ENCODE data around the gene SNAPC2. TPM values are rescaled to one million over a fixed set of nuclear protein-coding genes. Genes with fewer than 3 reads are reported as not detected.

The SNAPC2 gene
- total RNA-seq, 4 donors from 2014 or later, result 7.4 to 12.9 (median 9.4) TPM

GRCh38 chr19:7965259-7965841, 45.2 kb downstream of the SNAPC2 start:
- no peak for DNase-seq
- Histone ChIP-seq H3K4me3 (no peak overlapping the region), H3K4me1 (no peaks in the 10 kb centered on the region), H3K27me3 (no peaks in the 10 kb centered on the region), H3K36me3 (peaks cover 0 to 91% (median 0%) of the 10 kb centered on the region in 3 donors), H3K9me3 (no peaks in the 10 kb centered on the region), H3K27ac (no peak overlapping the region)
- TF ChIP-seq POLR2A (IDR thresholded peaks at IDR 0.05), result no peak
- TF ChIP-seq CTCF (IDR thresholded peaks at IDR 0.05), result no peak

DNA sequence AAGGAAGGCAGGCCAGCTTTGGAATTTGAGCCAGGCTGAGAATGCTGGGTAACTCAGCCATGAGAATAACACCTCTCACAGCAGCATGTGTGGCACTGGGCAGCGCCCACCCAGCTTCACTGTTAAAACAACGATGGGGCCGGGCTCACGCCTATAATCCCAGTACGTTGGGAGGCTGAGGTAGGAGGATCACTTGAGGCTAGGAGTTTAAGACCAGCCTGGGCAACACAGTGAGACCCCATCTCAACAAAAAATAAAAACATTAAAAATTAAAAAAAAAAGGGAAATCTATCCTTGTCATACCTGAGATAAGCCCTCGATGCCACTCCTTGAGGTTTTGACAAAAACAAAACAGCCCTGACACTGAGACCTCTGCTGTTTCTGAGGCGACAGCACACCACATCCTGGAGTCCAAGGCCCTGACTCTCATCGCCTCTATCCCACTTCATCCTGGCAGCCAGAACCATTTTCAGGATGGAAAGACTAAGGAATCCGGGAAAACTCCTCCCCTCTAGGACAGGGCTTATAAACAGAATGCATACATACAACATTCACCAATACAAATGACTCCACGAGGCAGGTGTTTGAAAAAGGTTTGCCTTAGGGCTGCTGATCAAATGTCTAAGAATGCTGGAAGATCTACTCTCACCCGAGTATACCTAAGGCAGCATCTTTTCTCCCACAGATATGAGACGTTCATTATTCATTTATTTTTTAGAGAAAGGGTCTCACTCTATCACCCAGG, 46.0 kb downstream of the SNAPC2 start:
- H3K4me3 ChIP-seq, result no peak overlapping the region
- TF ChIP-seq CTCF (IDR thresholded peaks at IDR 0.05) (no peak), POLR2A (IDR thresholded peaks at IDR 0.05) (no peak)
- H3K27ac ChIP-seq, result no peak overlapping the region
- H3K27me3 ChIP-seq, result no peaks in the 10 kb centered on the region
- DNase-seq, result no peak
- peaks cover 0 to 91% (median 0%) of the 10 kb centered on the region in 3 donors for H3K36me3 ChIP-seq
- no peaks in the 10 kb centered on the region for H3K4me1 ChIP-seq
- no peaks in the 10 kb centered on the region for H3K9me3 ChIP-seq

- Histone ChIP-seq H3K27ac (no peak overlapping the region), H3K36me3 (peaks cover 0 to 88% (median 0%) of the 10 kb centered on the region in 3 donors), H3K4me3 (no peak overlapping the region), H3K9me3 (no peaks in the 10 kb centered on the region), H3K27me3 (no peaks in the 10 kb centered on the region), H3K4me1 (no peaks in the 10 kb centered on the region)
- DNase-seq, result no peak
- no peak for TF ChIP-seq POLR2A (IDR thresholded peaks at IDR 0.05)
- no peak for TF ChIP-seq CTCF (IDR thresholded peaks at IDR 0.05)
Observed at GRCh38 chr19:7968008-7968795, 48.1 kb downstream of the SNAPC2 start.

DNA sequence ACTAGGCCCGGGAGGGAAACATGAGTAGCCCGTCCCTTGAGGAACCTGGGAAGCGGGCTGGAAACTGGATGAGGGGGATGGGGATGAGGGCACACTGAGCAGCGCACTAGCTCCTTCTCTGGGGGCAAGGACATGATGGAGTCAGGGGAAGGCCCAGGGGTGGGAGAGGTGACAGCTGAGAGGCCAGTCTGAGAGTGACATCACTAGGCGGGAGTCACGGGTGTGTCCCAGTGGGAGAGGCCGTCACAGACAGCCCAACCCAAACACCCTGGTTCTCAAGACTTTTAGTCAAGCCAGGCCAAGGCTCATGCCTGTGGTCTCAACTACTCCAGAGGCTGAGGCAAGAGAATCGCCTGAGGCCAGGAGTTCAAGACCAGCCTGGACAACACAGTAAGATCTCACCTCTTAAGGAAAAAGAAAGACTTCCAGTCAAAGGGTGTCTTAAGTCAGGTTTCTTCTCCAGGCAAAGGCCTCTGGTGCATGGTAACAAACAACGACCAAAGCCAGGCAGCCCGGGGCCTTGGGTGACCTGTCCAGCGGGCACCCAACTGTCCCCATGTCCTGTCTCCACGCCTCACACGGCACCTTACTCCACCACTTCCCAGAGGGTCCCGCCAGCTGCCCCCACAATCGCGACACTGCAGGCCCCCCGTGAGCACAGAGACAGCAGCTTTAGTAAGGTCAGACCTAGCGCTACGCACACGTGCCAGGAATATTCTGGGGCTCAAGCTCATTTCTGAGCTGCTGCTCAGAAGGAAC, 48.8 kb downstream of the SNAPC2 start:
- no peak overlapping the region for H3K27ac ChIP-seq

More for the DNA sequence above, 48.8 kb downstream of the SNAPC2 start:
- Histone ChIP-seq H3K27me3 (no peaks in the 10 kb centered on the region), H3K4me3 (no peak overlapping the region), H3K36me3 (peaks cover 0 to 88% (median 0%) of the 10 kb centered on the region in 3 donors), H3K9me3 (no peaks in the 10 kb centered on the region), H3K4me1 (no peaks in the 10 kb centered on the region)
- no peak for TF ChIP-seq CTCF (IDR thresholded peaks at IDR 0.05)
- no peak for TF ChIP-seq POLR2A (IDR thresholded peaks at IDR 0.05)
- DNase-seq, result no peak

Data from Peyer's patch (tissue), 4 donors.